ENCODE measurements around the gene CXXC5. TPM values are rescaled to one million over a fixed set of nuclear protein-coding genes. Genes with fewer than 3 reads are reported as not detected.
"Not testable (repeated sequence)": the region's sequence is repeated elsewhere in the genome, so short reads cannot be mapped to it uniquely, and the experiment has no call there.

Gene CXXC5
- total and polyA plus RNA-seq, 2 of the 4 experiments (the other 2 are of a cell fraction) = 24.9 to 35.7 TPM

GRCh38 chr5:139713898-139714297 is 65.7 kb downstream of the CXXC5 start:
- POLR2A ChIA-PET (ENCODE audit: unreplicated experiment); DNase-seq; H2AK5ac ChIP-seq (ENCODE audit: low read depth, low read length); H4K5ac ChIP-seq (ENCODE audit: low read depth, low read length); H3K18ac ChIP-seq (ENCODE audit: low read depth, low read length); H3K27ac ChIP-seq (ENCODE audit: insufficient read depth, low read length); H3K4me2 ChIP-seq (ENCODE audit: low read depth, low read length); H3K4me1 ChIP-seq (ENCODE audit: control insufficient read depth, insufficient read depth, low read length); H4K8ac ChIP-seq (ENCODE audit: low read depth in 2 of 2, low read length in 2 of 2); H3K79me1 ChIP-seq (ENCODE audit: low read depth in 1 of 2, low read length in 2 of 2); H2BK5ac ChIP-seq (ENCODE audit: low read depth, low read length, poor library complexity, severe bottlenecking); H4K20me1 ChIP-seq (ENCODE audit: insufficient read depth, low read length); BruUV-seq (replicated peaks); H3K4me3 ChIP-seq (ENCODE audit: insufficient read depth, low read depth, low read length); H3K14ac ChIP-seq (replicated peaks; ENCODE audit: low read depth, low read length); H3K56ac ChIP-seq (ENCODE audit: extremely low read depth, insufficient read depth, low read length); H4K91ac ChIP-seq (ENCODE audit: insufficient read depth, low read depth, low read length); H3K23ac ChIP-seq (ENCODE audit: low read depth, low read length); H3K27me3 ChIP-seq (ENCODE audit: control insufficient read depth, insufficient read depth, low read length); H3K9me3 ChIP-seq (ENCODE audit: control insufficient read depth, insufficient read depth, low read length); H2AK9ac ChIP-seq (replicated peaks; ENCODE audit: low read depth, low read length, poor library complexity); H2BK120ac ChIP-seq (ENCODE audit: low read depth, low read length); H3K36me3 ChIP-seq (ENCODE audit: control insufficient read depth, insufficient read depth, low read length); H2AFZ ChIP-seq (replicated peaks; ENCODE audit: low read length, poor library complexity); H3K9me1 ChIP-seq (ENCODE audit: insufficient read depth, low read length); H3K4ac ChIP-seq (ENCODE audit: low read depth, low read length); dilution Hi-C loops (cut with HindIII; ENCODE audit: low sequenced_read_pairs, unreplicated experiment); H3K9ac ChIP-seq (ENCODE audit: low read depth, low read length); CTCF ChIA-PET; H2BK15ac ChIP-seq (ENCODE audit: low read depth, low read length); in situ Hi-C loops (cut with MboI; ENCODE audit: low sequenced_read_pairs); H2BK20ac ChIP-seq (ENCODE audit: low read depth, low read length); ATAC-seq (ENCODE audit: low read depth); intact Hi-C loops (cut with micrococcal nuclease): not testable (repeated sequence)
- 98% methylated on average over 7 of the region's 12 CpGs; no CpG with 5 or more reads in 1 of the 2 experiments for WGBS, 2 experiments (ENCODE audit: extremely low coverage in 2 of 2, insufficient read length in 1 of 2)

All from IMR-90 (cell line).